H9 (cell line): ENCODE measurements around the gene ZC3HAV1. TPM values are rescaled to one million over a fixed set of nuclear protein-coding genes. Genes with fewer than 3 reads are reported as not detected.

ENCODE experiments used
- DNase-seq: peaks from one replicate; pipeline ENCODE4 v3.0.0-alpha.2; 2017
- H2AFZ ChIP-seq: one replicate; pipeline ENCODE4 v1.6.1; 2013; ENCODE audit warnings: mild to moderate bottlenecking, low read length, control low read depth, moderate library complexity
- H2AK5ac ChIP-seq: 2 replicates; pipeline ENCODE4 v1.6.1; 2013; ENCODE audit warnings: low read length, control low read depth, mixed read lengths; ENCODE audit not compliant: insufficient read length
- H2BK120ac ChIP-seq: one replicate; pipeline ENCODE4 v1.6.1; 2013; ENCODE audit warnings: low read depth, mild to moderate bottlenecking, low read length, control low read depth, inconsistent platforms; ENCODE audit not compliant: poor library complexity, severe bottlenecking
- H2BK12ac ChIP-seq: 2 replicates; pipeline ENCODE4 v1.6.1; 2013; ENCODE audit warnings: low read length, control low read depth, mixed read lengths, low read depth; ENCODE audit not compliant: insufficient read length
- H2BK15ac ChIP-seq: 2 replicates; pipeline ENCODE4 v1.6.1; 2013; ENCODE audit warnings: low read depth, low read length, control low read depth
- H2BK20ac ChIP-seq: one replicate; pipeline ENCODE4 v1.6.1; 2013; ENCODE audit warnings: low read depth, mild to moderate bottlenecking, low read length, control low read depth, inconsistent platforms; ENCODE audit not compliant: poor library complexity, severe bottlenecking
- H2BK5ac ChIP-seq: 2 replicates; pipeline ENCODE4 v1.6.1; 2013; ENCODE audit warnings: low read length, control low read depth, mixed read lengths; ENCODE audit not compliant: insufficient read length
- H3K14ac ChIP-seq: 2 replicates; pipeline ENCODE4 v1.6.1; 2013; ENCODE audit warnings: low read length, control low read depth; ENCODE audit not compliant: insufficient read depth
- H3K18ac ChIP-seq: 2 replicates; pipeline ENCODE4 v1.6.1; 2013; ENCODE audit warnings: low read depth, mild to moderate bottlenecking, mixed read lengths, low read length, control low read depth; ENCODE audit not compliant: insufficient read length
- H3K23ac ChIP-seq: 2 replicates; pipeline ENCODE4 v1.6.1; 2013; ENCODE audit warnings: low read length, control low read depth, mixed read lengths, low read depth; ENCODE audit not compliant: insufficient read length
- H3K23me2 ChIP-seq: 2 replicates; pipeline ENCODE4 v1.6.1; 2013; ENCODE audit warnings: low read depth, mild to moderate bottlenecking, mixed read lengths, low read length, control low read depth; ENCODE audit not compliant: insufficient read length, poor library complexity, severe bottlenecking
- H3K27ac ChIP-seq: 2 replicates; pipeline ENCODE4 v1.5.1; 2013; ENCODE audit warnings: low read length, control low read depth, mixed read lengths, low read depth; ENCODE audit not compliant: insufficient read length
- H3K27me3 ChIP-seq: 2 replicates; pipeline ENCODE4 v1.6.1; 2013; ENCODE audit warnings: low read length, control low read depth, inconsistent platforms; ENCODE audit not compliant: insufficient read depth
- H3K4ac ChIP-seq: 2 replicates; pipeline ENCODE4 v1.6.1; 2013; ENCODE audit warnings: low read depth, mild to moderate bottlenecking, control low read depth, inconsistent platforms, low read length, moderate library complexity
- H3K4me1 ChIP-seq: 2 replicates; pipeline ENCODE4 v1.6.1; 2013; ENCODE audit warnings: low read length, control low read depth, inconsistent platforms; ENCODE audit not compliant: insufficient read depth
- H3K4me2 ChIP-seq: 2 replicates; pipeline ENCODE4 v1.6.1; 2013; ENCODE audit warnings: low read length, control low read depth, mixed read lengths; ENCODE audit not compliant: insufficient read length, insufficient read depth
- H3K56ac ChIP-seq: 2 replicates; pipeline ENCODE4 v1.6.1; 2013; ENCODE audit warnings: low read depth, mild to moderate bottlenecking, mixed read lengths, low read length, control low read depth; ENCODE audit not compliant: insufficient read length
- H3K79me1 ChIP-seq: 2 replicates; pipeline ENCODE4 v1.6.1; 2013; ENCODE audit warnings: low read depth, mild to moderate bottlenecking, moderate library complexity, low read length, control low read depth, inconsistent platforms; ENCODE audit not compliant: insufficient read depth, poor library complexity, severe bottlenecking
- H3K79me2 ChIP-seq: 2 replicates; pipeline ENCODE4 v1.6.1; 2013; ENCODE audit warnings: low read length, control low read depth, inconsistent platforms; ENCODE audit not compliant: insufficient read depth
- H3K9ac ChIP-seq: 2 replicates; pipeline ENCODE4 v1.6.1; 2013; ENCODE audit warnings: low read length, control low read depth, mixed read lengths; ENCODE audit not compliant: insufficient read length; ENCODE audit errors: extremely low read depth
- H3K9me3 ChIP-seq: one replicate; pipeline ENCODE4 v1.6.1; 2013; ENCODE audit warnings: low read depth, low read length, inconsistent platforms; ENCODE audit not compliant: control insufficient read depth
- H3T11ph ChIP-seq: one replicate; pipeline ENCODE4 v1.6.1; 2013; ENCODE audit warnings: mild to moderate bottlenecking, low read length, control low read depth, inconsistent platforms
- H4K20me1 ChIP-seq: one replicate; pipeline ENCODE4 v1.6.1; 2013; ENCODE audit not compliant: control insufficient read depth, insufficient read length, insufficient read depth
- H4K5ac ChIP-seq: 2 replicates; pipeline ENCODE4 v1.6.1; 2013; ENCODE audit warnings: low read depth, mild to moderate bottlenecking, mixed read lengths, low read length, control low read depth; ENCODE audit not compliant: insufficient read length
- H4K8ac ChIP-seq: replicated peaks from 2 replicates; pipeline ENCODE4 v1.6.1; 2013; ENCODE audit warnings: low read length, control low read depth, mixed read lengths, low read depth; ENCODE audit not compliant: insufficient read length
- H4K91ac ChIP-seq: 2 replicates; pipeline ENCODE4 v1.6.1; 2013; ENCODE audit warnings: low read depth, mild to moderate bottlenecking, moderate library complexity, mixed read lengths, low read length, control low read depth; ENCODE audit not compliant: insufficient read length
- H3K27ac Mint-ChIP-seq, 3 experiments: 2 replicates in 2 of 3; 3 replicates in 1 of 3; pipeline ENCODE4 v1.8.0; 2020 to 2021; ENCODE audit warnings: mixed read lengths in 3 of 3, mild to moderate bottlenecking in 1 of 3, moderate library complexity in 1 of 3
- H3K27me3 Mint-ChIP-seq: 2 replicates; pipeline ENCODE4 v1.8.0; 2021; ENCODE audit warnings: low read depth, mild to moderate bottlenecking, moderate library complexity, mixed read lengths
- H3K36me3 Mint-ChIP-seq, 3 experiments: 2 replicates in 2 of 3; 3 replicates in 1 of 3; pipeline ENCODE4 v1.8.0; 2020 to 2021; ENCODE audit warnings: low read depth in 3 of 3, mixed read lengths in 3 of 3; ENCODE audit not compliant: insufficient read depth in 1 of 3
- H3K4me1 Mint-ChIP-seq, 2 experiments: 2 replicates each; pipeline ENCODE4 v1.8.0; 2020; ENCODE audit warnings: mixed read lengths in 2 of 2
- H3K4me3 Mint-ChIP-seq, 2 experiments: 2 replicates in 1 of 2; 3 replicates in 1 of 2; pipeline ENCODE4 v1.8.0; 2020 to 2021; ENCODE audit warnings: mild to moderate bottlenecking in 2 of 2, mixed read lengths in 2 of 2, moderate library complexity in 1 of 2
- H3K9me3 Mint-ChIP-seq, 2 experiments: 2 replicates in 1 of 2; 3 replicates in 1 of 2; pipeline ENCODE4 v1.8.0; 2020; ENCODE audit warnings: mild to moderate bottlenecking in 2 of 2, mixed read lengths in 2 of 2, moderate library complexity in 1 of 2
- CTCF ChIP-seq: fragments of 200-600 bp; sonication (generic); conservative IDR thresholded peaks from 3 replicates; pipeline ENCODE4 v1.8.0; 2021; ENCODE audit warnings: antibody characterized with exemption, mild to moderate bottlenecking
- WGBS: extraction: QIAGEN DNeasy Blood & Tissue Kit; methylation state at CpG from one replicate; pipeline ENCODE4 v1.1.7; 2013; ENCODE audit warnings: missing lambda C conversion rate, low lambda C conversion rate, mixed read lengths; ENCODE audit not compliant: insufficient read length; ENCODE audit errors: extremely low coverage; 5-methylcytosine and 5-hydroxymethylcytosine counted together
- total RNA-seq: library from RNA; stranded (reverse); gene quantifications from 2 replicates; pipeline ENCODE4 v1.2.1, GENCODE V29; 2021

ZC3HAV1 gene
- total RNA-seq, 1 experiment from 2014 or later = 32.8 TPM

DNA sequence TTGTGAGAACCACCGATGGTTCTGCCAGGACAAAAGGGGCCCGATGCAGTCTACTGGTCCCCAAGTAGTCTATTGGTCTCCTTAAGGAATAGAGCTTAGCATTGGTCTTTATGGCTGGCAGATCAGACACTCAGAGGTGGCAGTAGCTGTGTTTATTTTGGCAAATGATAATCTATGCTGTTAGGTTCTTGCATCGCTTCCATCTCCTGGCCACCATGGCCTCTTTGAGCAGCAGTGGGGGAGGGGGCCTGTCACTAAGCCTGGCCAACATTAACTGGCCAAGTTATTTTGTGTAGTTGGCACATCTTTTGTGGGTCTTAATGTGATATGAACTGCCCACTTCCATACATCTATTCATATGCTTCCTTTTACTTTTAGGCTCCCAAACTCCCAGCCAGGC is 4.5 kb upstream of the ZC3HAV1 start:
- Histone ChIP-seq H2BK20ac (no peak overlapping the region), H3K56ac (no peak overlapping the region), H3K23me2 (peaks cover 9% of the 10 kb centered on the region), H2BK12ac (no peak overlapping the region), H4K5ac (no peak overlapping the region), H2AK5ac (no peak overlapping the region), H3K4me1 (peaks cover 4% of the 10 kb centered on the region; the same call in 1 of the 2 replicates), H2AFZ (no peak overlapping the region), H4K91ac (no peak overlapping the region), H3K79me1 (no peaks in the 10 kb centered on the region), H3T11ph (no peak overlapping the region), H4K8ac (no peak overlapping the region), H3K9ac (no peak overlapping the region), H3K79me2 (no peaks in the 10 kb centered on the region), H3K4ac (no peak overlapping the region), H3K18ac (no peak overlapping the region), H2BK120ac (no peak overlapping the region), H3K14ac (no peak overlapping the region), H2BK5ac (no peak overlapping the region), H3K27me3 (no peaks in the 10 kb centered on the region; the same call in 1 of the 2 replicates), H2BK15ac (no peak overlapping the region), H3K27ac (no peak overlapping the region), H4K20me1 (no peaks in the 10 kb centered on the region), H3K23ac (no peak overlapping the region), H3K4me2 (no peak overlapping the region), H3K9me3 (no peaks in the 10 kb centered on the region)
- Mint-ChIP-seq H3K27ac (no peak overlapping the region), H3K4me3 (no peak overlapping the region), H3K36me3 (no peaks in the 10 kb centered on the region), H3K27me3 (peaks cover 16% of the 10 kb centered on the region), H3K9me3 (no peaks in the 10 kb centered on the region), H3K4me1 (peaks cover 7 to 12% of the 10 kb centered on the region in 2 experiments)
- WGBS = no CpG with 5 or more reads among the region's 3 CpGs
- no peak for TF ChIP-seq CTCF
- DNase-seq = no peak
